ENCODE data around the gene VPS9D1.
"Not testable (repeated sequence)": the region's sequence is repeated elsewhere in the genome, so short reads cannot be mapped to it uniquely, and the experiment has no call there.

Gene VPS9D1

GRCh38 chr16:89716493-89716892 is 4.2 kb downstream of the VPS9D1 start:
- H3K4me3 ChIP-seq (ENCODE audit: low read length) = no peak overlapping the region
- no peak for DNase-seq (ENCODE audit: low read depth, low spot score)

GRCh38 chr16:89712274-89712781 is 8.4 kb downstream of the VPS9D1 start:
- DNase-seq (ENCODE audit: low read depth, low spot score) = no peak
- H3K4me3 ChIP-seq (ENCODE audit: low read length) = peak overlapping the region; percentile 79

- peak; percentile 65 for DNase-seq (ENCODE audit: low read depth, low spot score)
- H3K4me3 ChIP-seq (ENCODE audit: low read length) = peak overlapping the region; percentile 79
Observed at GRCh38 chr16:89711601-89712273, 9.0 kb downstream of the VPS9D1 start.

GRCh38 chr16:89710709-89711564 is 9.8 kb downstream of the VPS9D1 start:
- DNase-seq (ENCODE audit: low read depth, low spot score) = no peak
- no peak overlapping the region for H3K4me3 ChIP-seq (ENCODE audit: low read length)

GRCh38 chr16:89709716-89710432 is 10.8 kb downstream of the VPS9D1 start:
- H3K4me3 ChIP-seq (ENCODE audit: low read length) = no peak overlapping the region
- no peak for DNase-seq (ENCODE audit: low read depth, low spot score)

GRCh38 chr16:89709166-89709565 is 11.5 kb downstream of the VPS9D1 start:
- no peak overlapping the region for H3K4me3 ChIP-seq (ENCODE audit: low read length)
- no peak for DNase-seq (ENCODE audit: low read depth, low spot score)

- DNase-seq (ENCODE audit: low read depth, low spot score) = no peak
- H3K4me3 ChIP-seq (ENCODE audit: low read length) = no peak overlapping the region
Observed at GRCh38 chr16:89708481-89708931, 12.2 kb downstream of the VPS9D1 start.

GRCh38 chr16:89707695-89708094 is 13.0 kb downstream of the VPS9D1 start:
- no peak for DNase-seq (ENCODE audit: low read depth, low spot score)
- H3K4me3 ChIP-seq (ENCODE audit: low read length) = no peak overlapping the region

- H3K4me3 ChIP-seq (ENCODE audit: low read length) = no peak overlapping the region
- no peak for DNase-seq (ENCODE audit: low read depth, low spot score)
Observed at GRCh38 chr16:89706518-89707260, 14.0 kb downstream of the VPS9D1 start.

GRCh38 chr16:89705006-89705405 is 15.7 kb downstream of the VPS9D1 start:
- no peak for DNase-seq (ENCODE audit: low read depth, low spot score)

GRCh38 chr16:89704281-89704680 is 16.4 kb downstream of the VPS9D1 start:
- H3K4me3 ChIP-seq (ENCODE audit: low read length) = no peak overlapping the region
- no peak for DNase-seq (ENCODE audit: low read depth, low spot score)

More at GRCh38 chr16:89705006-89705405, 15.7 kb downstream of the VPS9D1 start:
- H3K4me3 ChIP-seq (ENCODE audit: low read length) = no peak overlapping the region

- peak; percentile 91 for DNase-seq (ENCODE audit: low read depth, low spot score)
- peak within 1 kb of the TSS; percentile 64 for H3K4me3 ChIP-seq (ENCODE audit: low read length)
Observed at GRCh38 chr16:89701425-89702406, 19.0 kb downstream of the VPS9D1 start, which contains the start of gene SPATA2L. TSS of gene SPATA2L (minus strand) at chr16:89701705. CDS start at chr16:89701232, 473 bp downstream.

GRCh38 chr16:89700649-89701424 is 19.9 kb downstream of the VPS9D1 start:
- DNase-seq (ENCODE audit: low read depth, low spot score) = no peak
- H3K4me3 ChIP-seq (ENCODE audit: low read length) = peak overlapping the region; percentile 64

GRCh38 chr16:89700100-89700648 is 20.5 kb downstream of the VPS9D1 start:
- H3K4me3 ChIP-seq (ENCODE audit: low read length) = peak overlapping the region; percentile 64
- DNase-seq (ENCODE audit: low read depth, low spot score) = peak; percentile 92

- H3K4me3 ChIP-seq (ENCODE audit: low read length); DNase-seq (ENCODE audit: low read depth, low spot score): not testable (repeated sequence)
Observed at GRCh38 chr16:89699629-89700099, 21.0 kb downstream of the VPS9D1 start.

- DNase-seq (ENCODE audit: low read depth, low spot score); H3K4me3 ChIP-seq (ENCODE audit: low read length): not testable (repeated sequence)
Observed at GRCh38 chr16:89698717-89699116, 22.0 kb downstream of the VPS9D1 start.

Data from Jurkat, Clone E6-1 (cell line).